K562 (cell line): Measurements from ENCODE around the gene LMX1B. TPM values are rescaled to one million over a fixed set of nuclear protein-coding genes. Genes with fewer than 3 reads are reported as not detected.
A peak's percentile ranks its signal among the peaks of the same experiment; 100 is the strongest.

ENCODE experiments used
- ATAC-seq: fragments of 200-7000 bp; cut with Tn5 transposase; 3 replicates; pipeline ENCODE4 v1.9.1; 2020; ENCODE audit warnings: moderate library complexity
- BruUV-seq: library from RNA; stranded (reverse); fragments of 400-500 nt; replicated peaks from 2 replicates; lab custom pipeline; 2021; lab: Mats Ljungman, UMichigan
- CTCF ChIA-PET: fragments of 300-600 bp; formaldehyde crosslinking; extraction: SDS; loops from one replicate; lab custom pipeline; 2021; ENCODE audit warnings: low intra/inter-chr PET ratio; lab: Yijun Ruan, JAX
- POLR2A ChIA-PET: fragments of 300-600, 350-650 bp; sonication (Branson Sonifier 250); formaldehyde crosslinking; extraction: SDS; loops from one replicate; lab custom pipeline; 2021; ENCODE audit warnings: antibody characterized with exemption, inconsistent platforms; lab: Yijun Ruan, JAX
- DNase-seq, 4 experiments: peaks; one replicate each; pipeline versions ENCODE4 v3.0.0 to v3.0.0-alpha.2; 2011 to 2018; ENCODE audit warnings: low spot score in 3 of 4, mixed read lengths in 3 of 4; ENCODE audit errors: extremely low read depth in 1 of 4
- FAIRE-seq: peaks from 2 replicates; lab custom pipeline; 2011; peaks lifted over from hg19 to GRCh38; lab: Jason Lieb, UNC
- H2AFZ ChIP-seq: 2 replicates; pipeline ENCODE4 v1.6.0; 2011; ENCODE audit warnings: low read depth, low read length, control low read depth, inconsistent platforms
- H3K27ac ChIP-seq: fragments of 200-600 bp; 3 replicates; pipeline ENCODE4 v1.8.0; 2011; ENCODE audit warnings: low read depth, mild to moderate bottlenecking, control low read depth, inconsistent platforms, low read length, moderate library complexity, mixed read lengths; ENCODE audit errors: extremely low read depth
- H3K27me3 ChIP-seq, 2 experiments: fragments of 300-600 bp in 1 of 2; 2 replicates in 1 of 2; 3 replicates in 1 of 2; pipeline versions ENCODE4 v1.6.0 to v1.8.0; 2011; ENCODE audit warnings: inconsistent platforms in 2 of 2, low read length in 2 of 2, mild to moderate bottlenecking in 1 of 2, mixed read lengths in 1 of 2, moderate library complexity in 1 of 2; ENCODE audit not compliant: control insufficient read depth in 2 of 2, insufficient read depth in 2 of 2
- H3K36me3 ChIP-seq: fragments of 300-600 bp; 3 replicates; pipeline ENCODE4 v1.8.0; 2011; ENCODE audit warnings: mild to moderate bottlenecking, low read length, inconsistent platforms; ENCODE audit not compliant: control insufficient read depth, insufficient read depth
- H3K4me1 ChIP-seq, 2 experiments: fragments of 200-600 bp in 1 of 2; replicated peaks in 1 of 2; 2 replicates in 1 of 2; 3 replicates in 1 of 2; pipeline versions ENCODE4 v1.5.1 to v1.8.0; 2011; ENCODE audit warnings: inconsistent platforms in 2 of 2, low read length in 2 of 2, mild to moderate bottlenecking in 1 of 2, mixed read lengths in 1 of 2, moderate library complexity in 1 of 2; ENCODE audit not compliant: control insufficient read depth in 2 of 2, insufficient read depth in 2 of 2
- H3K4me2 ChIP-seq: 2 replicates; pipeline ENCODE4 v1.6.1; 2011; ENCODE audit warnings: low read length, control low read depth, inconsistent platforms, mixed read lengths; ENCODE audit not compliant: insufficient read depth
- H3K4me3 ChIP-seq: fragments of 200-600 bp; sonication (generic), shearing (Covaris generic); 2 replicates; pipeline ENCODE4 v1.5.1; 2016; ENCODE audit warnings: control low read depth, inconsistent platforms
- H3K79me2 ChIP-seq: fragments of 200-600 bp; 3 replicates; pipeline ENCODE4 v1.8.0; 2011; ENCODE audit warnings: low read length, inconsistent platforms; ENCODE audit not compliant: control insufficient read depth, insufficient read depth
- H3K9ac ChIP-seq, 2 experiments: 2 replicates each; pipeline versions ENCODE4 v1.6.0 to v1.6.1; 2011; ENCODE audit warnings: low read depth in 2 of 2, low read length in 2 of 2, control low read depth in 1 of 2, inconsistent platforms in 1 of 2, mild to moderate bottlenecking in 1 of 2, mixed read lengths in 1 of 2; ENCODE audit not compliant: insufficient read depth in 1 of 2
- H3K9me1 ChIP-seq: one replicate; pipeline ENCODE4 v1.6.0; 2011; ENCODE audit warnings: inconsistent platforms, mild to moderate bottlenecking, low read length, moderate library complexity; ENCODE audit not compliant: control insufficient read depth, insufficient read depth
- H3K9me3 ChIP-seq: replicated peaks from 2 replicates; pipeline ENCODE4 v1.5.1; 2011; ENCODE audit warnings: low read depth, low read length, inconsistent platforms; ENCODE audit not compliant: control insufficient read depth, insufficient read depth
- H4K20me1 ChIP-seq: replicated peaks from 2 replicates; pipeline ENCODE4 v1.6.1; 2011; ENCODE audit warnings: low read length, inconsistent platforms, mixed read lengths; ENCODE audit not compliant: control insufficient read depth, insufficient read depth
- CREB3 ChIP-seq: fragments of 450-650 bp; conservative IDR thresholded peaks from 2 replicates; pipeline ENCODE4 v1.6.1; 2016; ENCODE audit warnings: missing genetic modification characterization, low read depth, mild to moderate bottlenecking, missing compliant biosample characterization, moderate library complexity
- MEF2D ChIP-seq: conservative IDR thresholded peaks from 2 replicates; pipeline ENCODE4 v1.6.1; 2016; ENCODE audit warnings: low read depth, missing genetic modification characterization, missing compliant biosample characterization
- NFIC ChIP-seq: fragments of 450-650 bp; IDR thresholded peaks from 2 replicates; pipeline ENCODE4 v1.6.1; 2017; ENCODE audit warnings: mild to moderate bottlenecking, inconsistent platforms
- RBM17 ChIP-seq: fragments of 200-400 bp; formaldehyde crosslinking; IDR thresholded peaks from 2 replicates; pipeline ENCODE4 v1.6.1; 2017; ENCODE audit warnings: low read depth, mild to moderate bottlenecking, low read length, borderline replicate concordance
- YY1 ChIP-seq, 3 experiments: IDR thresholded peaks; 2 replicates each; pipeline ENCODE4 v1.6.1; 2011; ENCODE audit warnings: low read length in 2 of 3, mild to moderate bottlenecking in 2 of 3, moderate library complexity in 2 of 3, borderline replicate concordance in 1 of 3, control low read depth in 1 of 3, low read depth in 1 of 3; ENCODE audit not compliant: insufficient read depth in 3 of 3, insufficient replicate concordance in 2 of 3, control insufficient read depth in 1 of 3, insufficient read length in 1 of 3; ENCODE audit errors: extremely low read depth in 1 of 3
- ZBTB33 ChIP-seq: sonication (generic); formaldehyde crosslinking; IDR thresholded peaks from 2 replicates; pipeline ENCODE4 v1.8.1; 2023; ENCODE audit warnings: mild to moderate bottlenecking, missing genetic modification reagents
- ZNF316 ChIP-seq: fragments of 450-650 bp; IDR thresholded peaks from 2 replicates; pipeline ENCODE4 v1.6.1; 2016
- ZNF408 ChIP-seq: fragments of 250-450 bp; sonication (Bioruptor Pico); IDR thresholded peaks from 2 replicates; pipeline ENCODE4 v1.4.0; 2020; ENCODE audit warnings: low read depth, mild to moderate bottlenecking, moderate library complexity
- ZNF764 ChIP-seq: fragments of 250-450 bp; sonication (Bioruptor Pico); IDR thresholded peaks from 2 replicates; pipeline ENCODE4 v1.4.0; 2020; ENCODE audit warnings: low read depth, mild to moderate bottlenecking, moderate library complexity
- WGBS: fragments of 100-300 bp; shearing (Covaris generic); methylation state at CpG from one replicate; pipeline ENCODE4 v1.1.6; 2016; ENCODE audit warnings: low coverage, mixed read lengths; ENCODE audit not compliant: insufficient coverage; ENCODE audit errors: missing lambda C conversion rate; 5-methylcytosine and 5-hydroxymethylcytosine counted together
- in situ Hi-C: fragments of 300-500 bp; cut with MboI; formaldehyde crosslinking; loops from 4 replicates; pipeline ENCODE4 v1.15.0; 2018; ENCODE audit warnings: inconsistent platforms, mixed read lengths
- intact Hi-C: fragments of 100-400 bp; cut with micrococcal nuclease; formaldehyde crosslinking; loops from 2 replicates; pipeline ENCODE4 v1.14.2; 2022
- polyA plus RNA-seq, 8 experiments: library from polyadenylated mRNA; depleted of rRNA in 4 of 8; stranded (reverse) in 5 of 8; unstranded in 3 of 8; fragments of >200 nt; fragmentation: Nextera tagmentation in 2 of 8; fragmentation: Illumina TruSeq in 1 of 8; extraction: Ambion mirVana in 2 of 8; extraction: Trizol in 1 of 8; gene quantifications; 2 replicates each; pipeline versions ENCODE4 v1.2.1 to v1.2.3, GENCODE V29; 2011 to 2014; ENCODE audit warnings: inconsistent platforms in 1 of 8, missing spikeins in 1 of 8
- total RNA-seq, 7 experiments: library from RNA; depleted of rRNA in 6 of 7; stranded (reverse); fragments of >200 nt in 6 of 7; fragmentation: Illumina TruSeq in 2 of 7; extraction: Trizol in 2 of 7; gene quantifications; 2 replicates each; pipeline versions ENCODE4 v1.2.1 to v1.2.3, GENCODE V29; 2011 to 2021; ENCODE audit warnings: low replicate concordance in 1 of 7

LMX1B gene
- total and polyA plus RNA-seq, 9 of the 15 experiments (the other 6 are each of a cell fraction or from before 2014, with no cell fraction given): not detected

- 2% methylated on average over 7 of the region's 7 CpGs for WGBS
- H3K4me1 ChIP-seq: peaks cover 0 to 9% of the 10 kb centered on the region in 2 experiments; a peak in 3 of 5 replicates
- no peak for ATAC-seq
- peaks cover 34 to 75% of the 10 kb centered on the region in 2 experiments for H3K27me3 ChIP-seq
- in situ Hi-C loops (no loop called here), intact Hi-C loops (no loop called here)
- H3K79me2 ChIP-seq: no peaks in the 10 kb centered on the region
- H3K27ac ChIP-seq: no peak overlapping the region
- CTCF ChIA-PET: no interaction called here
- no peaks in the 10 kb centered on the region for H3K9me3 ChIP-seq
- no peaks in the 10 kb centered on the region for H3K36me3 ChIP-seq
- POLR2A ChIA-PET: interaction anchor here (0.6 kb wide), 1 partner anchor 436 kb away, joined by 3 read pairs; no protein-coding TSS in a partner anchor
- H3K9me1 ChIP-seq: no peaks in the 10 kb centered on the region
- no peak overlapping the region for H3K4me2 ChIP-seq
- DNase-seq: no peak
- H4K20me1 ChIP-seq: peaks cover 14% of the 10 kb centered on the region; the same call in 1 of the 2 replicates
- no peak overlapping the region for H3K4me3 ChIP-seq
- no peak overlapping the region for H2AFZ ChIP-seq
- H3K9ac ChIP-seq: no peak overlapping the region
- no TSS peak for BruUV-seq
- TF ChIP-seq MEF2D (no peak), NFIC (peak; percentile 91), ZNF764 (CRISPR knock-in tag) (no peak)
- no peak for FAIRE-seq
Observed at GRCh38 chr9:126681336-126681735, 67.6 kb downstream of the LMX1B start.

- no TSS peak for BruUV-seq
- no peak overlapping the region for H2AFZ ChIP-seq
- no peaks in the 10 kb centered on the region for H3K36me3 ChIP-seq
- H3K27me3 ChIP-seq: peaks cover 36 to 73% of the 10 kb centered on the region in 2 experiments
- WGBS: 20% methylated on average over 22 of the region's 24 CpGs
- H4K20me1 ChIP-seq: peaks cover 18% of the 10 kb centered on the region; the same call in 1 of the 2 replicates
- FAIRE-seq (no peak), DNase-seq (no peak), ATAC-seq (no peak)
- no peak overlapping the region for H3K4me3 ChIP-seq
- CTCF ChIA-PET: no interaction called here
- in situ Hi-C loops (no loop called here), intact Hi-C loops (no loop called here)
- H3K9me1 ChIP-seq: no peaks in the 10 kb centered on the region
- H3K27ac ChIP-seq: no peak overlapping the region
- POLR2A ChIA-PET: no interaction called here
- no peak overlapping the region for H3K9ac ChIP-seq
- no peak overlapping the region for H3K4me2 ChIP-seq
- no peaks in the 10 kb centered on the region for H3K9me3 ChIP-seq
- H3K4me1 ChIP-seq: peaks cover 0 to 9% of the 10 kb centered on the region in 2 experiments; a peak in 3 of 5 replicates
- H3K79me2 ChIP-seq: no peaks in the 10 kb centered on the region
- TF ChIP-seq CREB3 (tag) (no peak), ZBTB33 (CRISPR knock-in tag) (no peak), ZNF316 (no peak), YY1 (IDR thresholded peaks at IDR 0.05; ENCODE audit: borderline replicate concordance in 1 of 3, control insufficient read depth in 1 of 3, extremely low read depth in 1 of 3, insufficient read depth in 3 of 3, insufficient read length in 1 of 3, insufficient replicate concordance in 2 of 3, low read depth in 1 of 3, low read length in 2 of 3) (no peak), ZNF408 (no peak), RBM17 (no peak)
Observed at GRCh38 chr9:126682113-126682810, 68.5 kb downstream of the LMX1B start.
